Measurements from ENCODE around the gene CCDC88B.
A peak's percentile ranks its signal among the peaks of the same experiment; 100 is the strongest.

CCDC88B gene

DNA sequence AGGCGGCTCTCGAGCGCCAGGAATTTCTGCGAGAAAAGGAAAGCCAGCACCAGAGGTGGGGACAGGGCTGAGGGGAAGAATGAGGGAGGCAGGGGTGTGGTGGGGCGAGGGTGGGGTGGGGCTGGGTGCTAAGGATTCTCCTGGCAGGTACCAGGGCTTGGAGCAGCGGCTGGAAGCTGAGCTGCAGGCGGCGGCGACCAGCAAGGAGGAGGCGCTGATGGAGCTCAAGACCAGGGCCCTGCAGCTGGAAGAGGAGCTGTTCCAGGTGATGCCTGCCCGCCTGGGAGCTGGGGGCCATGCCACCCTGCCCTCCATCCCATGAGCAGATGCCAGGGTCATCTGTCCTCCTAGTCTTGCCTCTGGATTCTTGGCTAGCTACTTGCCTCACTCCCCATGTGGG lies 9.4 kb downstream of the CCDC88B start:
- TF ChIP-seq, protein P1, sequence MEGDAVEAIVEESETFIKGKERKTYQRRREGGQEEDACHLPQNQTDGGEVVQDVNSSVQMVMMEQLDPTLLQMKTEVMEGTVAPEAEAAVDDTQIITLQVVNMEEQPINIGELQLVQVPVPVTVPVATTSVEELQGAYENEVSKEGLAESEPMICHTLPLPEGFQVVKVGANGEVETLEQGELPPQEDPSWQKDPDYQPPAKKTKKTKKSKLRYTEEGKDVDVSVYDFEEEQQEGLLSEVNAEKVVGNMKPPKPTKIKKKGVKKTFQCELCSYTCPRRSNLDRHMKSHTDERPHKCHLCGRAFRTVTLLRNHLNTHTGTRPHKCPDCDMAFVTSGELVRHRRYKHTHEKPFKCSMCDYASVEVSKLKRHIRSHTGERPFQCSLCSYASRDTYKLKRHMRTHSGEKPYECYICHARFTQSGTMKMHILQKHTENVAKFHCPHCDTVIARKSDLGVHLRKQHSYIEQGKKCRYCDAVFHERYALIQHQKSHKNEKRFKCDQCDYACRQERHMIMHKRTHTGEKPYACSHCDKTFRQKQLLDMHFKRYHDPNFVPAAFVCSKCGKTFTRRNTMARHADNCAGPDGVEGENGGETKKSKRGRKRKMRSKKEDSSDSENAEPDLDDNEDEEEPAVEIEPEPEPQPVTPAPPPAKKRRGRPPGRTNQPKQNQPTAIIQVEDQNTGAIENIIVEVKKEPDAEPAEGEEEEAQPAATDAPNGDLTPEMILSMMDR (IDR thresholded peaks at IDR 0.05; ENCODE audit: low read depth, low read length, missing control alignments) = no peak
- no peak overlapping the region for H3K4me3 ChIP-seq (ENCODE audit: low read depth, low read length)
- DNase-seq (ENCODE audit: low read depth) = no peak

DNA sequence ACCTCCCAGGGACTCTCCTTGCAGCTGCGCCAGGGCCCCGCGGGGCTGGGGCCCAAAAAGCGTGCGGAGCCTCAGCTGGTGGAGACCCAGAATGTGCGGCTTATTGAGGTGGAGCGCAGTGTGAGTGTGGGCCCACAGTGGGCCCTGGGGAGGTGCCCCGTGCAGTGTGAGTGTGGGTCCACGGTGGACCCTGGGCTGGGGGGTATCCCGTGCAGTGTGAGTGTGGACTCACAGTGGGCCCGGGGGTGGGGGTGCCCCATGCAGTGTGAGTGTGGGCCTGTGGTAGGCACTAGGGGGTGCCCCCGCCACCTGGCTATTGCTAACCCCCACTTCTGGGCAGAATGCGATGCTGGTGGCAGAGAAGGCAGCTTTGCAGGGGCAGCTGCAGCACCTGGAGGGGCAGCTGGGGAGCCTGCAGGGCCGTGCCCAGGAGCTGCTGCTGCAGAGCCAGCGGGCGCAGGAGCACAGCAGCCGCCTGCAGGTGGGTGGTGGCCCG lies 11.2 kb downstream of the CCDC88B start:
- TF ChIP-seq, protein P1 (IDR thresholded peaks at IDR 0.05; ENCODE audit: low read depth, low read length, missing control alignments) = no peak
- H3K4me3 ChIP-seq (ENCODE audit: low read depth, low read length) = no peak overlapping the region
- DNase-seq (ENCODE audit: low read depth) = no peak

DNA sequence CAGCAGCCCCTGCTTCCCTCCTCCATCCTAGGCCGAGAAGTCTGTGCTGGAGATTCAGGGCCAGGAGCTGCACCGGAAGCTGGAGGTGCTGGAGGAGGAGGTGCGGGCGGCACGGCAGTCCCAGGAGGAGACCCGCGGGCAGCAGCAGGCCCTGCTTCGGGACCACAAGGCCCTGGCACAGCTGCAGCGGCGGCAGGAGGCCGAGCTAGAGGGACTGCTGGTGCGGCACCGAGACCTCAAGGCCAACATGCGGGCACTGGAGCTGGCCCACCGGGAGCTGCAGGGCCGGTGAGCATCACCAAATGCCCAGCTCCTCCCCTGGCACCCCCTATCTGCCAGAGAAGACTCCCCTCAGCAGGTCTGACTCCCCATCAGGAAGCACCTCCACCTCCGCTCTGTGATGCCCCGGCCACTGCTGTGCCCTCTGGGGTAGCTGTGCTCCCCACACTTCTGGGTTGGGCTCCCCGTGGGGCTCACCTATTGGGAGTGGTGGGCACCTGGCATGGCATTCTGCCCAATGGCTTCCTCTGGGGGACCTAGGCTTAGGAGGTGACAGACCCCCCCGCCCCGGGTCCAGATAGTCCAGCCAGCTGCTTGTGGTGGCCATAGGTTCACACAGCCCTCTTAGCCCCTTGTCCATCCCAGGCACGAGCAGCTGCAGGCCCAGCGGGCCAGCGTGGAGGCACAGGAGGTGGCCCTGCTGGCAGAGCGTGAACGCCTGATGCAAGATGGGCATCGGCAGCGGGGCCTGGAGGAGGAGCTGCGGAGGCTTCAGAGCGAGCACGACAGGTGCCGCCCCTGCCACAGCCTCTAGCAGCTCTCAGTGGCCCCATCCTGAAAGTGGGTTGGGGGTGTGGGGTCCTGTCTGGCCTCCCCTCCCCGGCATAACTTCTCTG lies 12.3 kb downstream of the CCDC88B start:
- TF ChIP-seq, protein P1 (IDR thresholded peaks at IDR 0.05; ENCODE audit: low read depth, low read length, missing control alignments) = no peak
- no peak overlapping the region for H3K4me3 ChIP-seq (ENCODE audit: low read depth, low read length)
- DNase-seq (ENCODE audit: low read depth) = no peak

DNA sequence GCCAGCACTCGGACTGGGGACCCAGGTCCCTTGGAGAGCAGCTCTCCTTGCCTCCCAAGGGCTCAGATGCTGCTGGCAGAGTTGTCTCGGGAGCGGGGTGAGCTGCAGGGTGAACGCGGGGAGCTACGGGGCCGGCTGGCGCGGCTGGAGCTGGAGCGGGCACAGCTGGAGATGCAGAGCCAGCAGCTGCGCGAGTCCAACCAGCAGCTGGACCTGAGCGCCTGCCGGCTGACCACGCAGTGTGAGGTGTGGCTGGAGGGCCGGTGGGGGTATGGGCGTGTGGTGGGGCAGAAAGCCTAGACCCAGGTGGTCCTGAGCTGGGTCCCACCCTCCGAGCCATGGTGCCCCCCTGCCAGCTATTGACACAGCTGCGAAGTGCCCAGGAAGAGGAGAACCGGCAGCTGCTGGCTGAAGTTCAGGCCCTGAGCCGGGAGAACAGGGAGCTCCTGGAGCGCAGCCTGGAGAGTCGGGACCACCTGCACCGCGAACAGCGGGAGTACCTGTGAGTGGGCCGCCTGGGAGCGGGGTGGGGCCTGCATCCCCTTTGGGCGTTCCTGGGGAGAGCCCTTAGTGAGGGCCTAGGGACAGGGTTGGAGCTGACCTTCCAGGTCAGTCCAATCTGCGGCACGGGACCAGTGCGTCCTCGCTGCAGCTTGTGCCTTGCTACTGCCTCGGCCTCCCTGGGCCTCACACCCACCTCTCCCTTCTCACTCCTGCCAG lies 13.2 kb downstream of the CCDC88B start:
- DNase-seq (ENCODE audit: low read depth) = no peak
- TF ChIP-seq, protein P1 (IDR thresholded peaks at IDR 0.05; ENCODE audit: low read depth, low read length, missing control alignments) = no peak
- H3K4me3 ChIP-seq (ENCODE audit: low read depth, low read length) = no peak overlapping the region

DNA sequence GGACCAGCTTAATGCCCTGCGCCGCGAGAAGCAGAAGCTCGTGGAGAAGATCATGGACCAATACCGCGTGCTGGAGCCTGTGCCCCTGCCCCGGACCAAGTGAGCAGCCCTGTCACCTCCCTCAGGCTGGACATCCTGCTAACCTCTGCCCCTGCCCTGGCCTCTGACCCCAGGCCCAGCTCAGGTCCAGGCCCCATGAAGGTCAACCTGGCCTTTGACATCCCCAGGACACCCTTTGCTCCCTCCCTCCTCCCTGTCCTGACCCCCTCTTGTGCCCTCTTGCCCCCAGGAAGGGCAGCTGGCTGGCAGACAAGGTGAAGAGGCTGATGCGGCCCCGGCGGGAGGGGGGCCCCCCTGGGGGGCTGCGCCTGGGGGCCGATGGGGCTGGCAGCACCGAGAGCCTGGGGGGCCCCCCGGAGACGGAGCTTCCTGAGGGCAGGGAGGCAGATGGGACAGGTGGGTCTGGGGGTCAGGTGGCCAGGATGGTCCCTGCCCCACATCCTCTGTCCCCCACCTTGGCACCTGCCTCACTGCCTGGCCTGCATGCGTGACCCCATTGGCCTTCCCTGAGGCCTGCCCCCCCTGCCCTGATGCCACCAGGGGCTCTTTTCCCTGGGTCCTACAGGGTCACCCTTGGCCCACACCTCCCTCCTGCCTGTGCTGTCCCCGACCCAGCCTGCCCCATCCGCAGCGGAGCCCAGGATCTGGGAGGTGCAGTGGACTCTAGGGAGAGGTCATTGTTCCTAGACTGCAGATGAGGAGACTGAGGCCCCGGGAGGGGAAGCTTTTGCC lies 13.9 kb downstream of the CCDC88B start:
- TF ChIP-seq, protein P1 (IDR thresholded peaks at IDR 0.05; ENCODE audit: low read depth, low read length, missing control alignments) = no peak
- H3K4me3 ChIP-seq (ENCODE audit: low read depth, low read length) = no peak overlapping the region
- no peak for DNase-seq (ENCODE audit: low read depth)

DNA sequence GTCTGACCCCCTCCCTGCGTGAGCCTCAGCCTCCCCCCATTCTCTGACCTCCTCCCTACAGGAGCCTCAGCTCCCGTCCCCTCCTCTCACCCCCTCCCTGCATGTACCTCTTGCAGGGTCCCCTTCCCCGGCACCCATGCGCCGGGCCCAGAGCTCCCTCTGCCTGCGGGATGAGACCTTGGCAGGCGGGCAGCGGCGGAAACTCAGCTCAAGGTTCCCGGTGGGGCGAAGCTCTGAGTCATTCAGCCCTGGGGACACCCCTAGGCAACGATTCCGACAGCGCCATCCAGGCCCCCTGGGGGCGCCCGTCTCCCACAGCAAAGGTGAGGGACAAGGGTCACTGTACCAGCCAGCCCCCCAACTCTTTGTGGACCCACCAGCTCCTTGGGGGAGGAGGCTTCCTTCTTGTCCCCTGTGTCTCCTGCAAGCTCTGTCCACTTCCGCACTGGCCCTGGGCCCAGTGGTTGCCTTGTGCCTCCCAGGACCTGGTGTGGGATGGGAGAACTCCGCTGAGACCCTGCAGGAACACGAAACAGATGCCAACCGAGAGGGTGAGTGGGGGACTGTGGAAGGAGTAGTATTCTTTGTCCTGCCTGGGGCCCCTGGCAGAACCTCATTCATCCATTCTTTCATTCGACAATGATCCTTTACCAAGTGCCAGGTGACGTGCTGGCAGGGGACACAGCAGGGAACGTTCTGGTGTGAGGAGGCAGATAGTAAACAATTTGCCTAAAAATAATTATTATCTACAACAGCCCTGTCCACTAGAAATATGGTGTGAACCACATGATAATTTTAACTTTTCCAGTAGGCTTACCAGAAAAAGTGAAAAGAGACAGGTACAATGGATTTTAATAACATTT lies 15.3 kb downstream of the CCDC88B start:
- no peak for DNase-seq (ENCODE audit: low read depth)
- TF ChIP-seq, protein P1 (IDR thresholded peaks at IDR 0.05; ENCODE audit: low read depth, low read length, missing control alignments) = peak; percentile 38
- H3K4me3 ChIP-seq (ENCODE audit: low read depth, low read length) = no peak overlapping the region

All from GM12864 (cell line).